GM21825 (cell line): ENCODE results near the gene PCMT1.
A peak's percentile ranks its signal among the peaks of the same experiment; 100 is the strongest.
"Not testable (repeated sequence)": the region's sequence is repeated elsewhere in the genome, so short reads cannot be mapped to it uniquely, and the experiment has no call there.

Experiments used
- ATAC-seq: cut with Tn5 transposase; IDR thresholded peaks from one replicate; pipeline ENCODE4 v1.9.1; 2021; ENCODE audit warnings: mild to moderate bottlenecking, moderate library complexity; ENCODE audit not compliant: unreplicated experiment

The PCMT1 gene

DNA sequence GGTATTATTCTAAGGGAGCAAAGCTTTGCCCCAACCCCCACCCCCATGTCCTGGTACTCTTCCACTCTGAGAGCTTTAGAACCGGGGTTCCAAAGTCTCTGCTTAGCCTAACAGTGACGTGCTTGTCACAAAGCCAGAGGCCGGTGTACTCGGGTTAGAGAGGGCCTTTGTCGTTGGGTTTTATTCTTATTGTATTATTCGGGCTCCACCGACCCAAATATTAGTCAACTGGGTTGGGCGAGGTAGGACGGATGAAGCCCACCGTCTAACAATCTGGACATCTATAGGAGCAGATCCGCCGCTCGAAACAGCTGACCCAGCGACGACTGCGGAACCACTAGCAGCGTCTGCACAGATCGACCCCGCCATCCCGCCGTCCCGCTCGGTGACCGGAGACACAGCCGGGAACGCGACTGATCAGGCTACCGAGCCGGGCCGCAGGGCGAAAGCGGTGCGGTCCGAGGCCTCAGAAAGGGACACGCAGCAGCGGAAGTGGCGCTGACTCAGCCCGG is 403 bp upstream of the PCMT1 start:
- not testable (repeated sequence) for ATAC-seq

GRCh38 chr6:149750136-149750609 is 632 bp downstream of the PCMT1 start:
- peak; percentile 39 for ATAC-seq

DNA sequence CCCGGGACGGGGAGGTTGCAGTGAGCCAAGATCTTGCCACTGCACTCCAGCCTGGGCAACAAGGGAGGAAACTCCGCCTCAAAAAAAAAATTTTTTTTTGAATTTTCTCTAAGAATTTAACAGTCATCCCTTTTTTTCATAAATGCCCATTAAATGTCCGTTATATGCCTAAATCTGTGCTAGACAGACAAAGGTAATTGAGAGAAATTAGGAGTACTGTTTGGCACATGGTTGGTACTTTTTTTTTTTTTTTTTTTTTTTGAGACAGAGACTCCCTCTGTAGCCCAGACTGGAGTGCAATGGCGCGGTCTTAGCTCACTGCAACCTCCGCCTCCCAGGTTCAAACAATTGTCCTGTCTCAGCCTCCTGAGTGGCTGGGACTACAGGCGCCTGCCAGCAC is 1.7 kb downstream of the PCMT1 start:
- ATAC-seq: no peak

DNA sequence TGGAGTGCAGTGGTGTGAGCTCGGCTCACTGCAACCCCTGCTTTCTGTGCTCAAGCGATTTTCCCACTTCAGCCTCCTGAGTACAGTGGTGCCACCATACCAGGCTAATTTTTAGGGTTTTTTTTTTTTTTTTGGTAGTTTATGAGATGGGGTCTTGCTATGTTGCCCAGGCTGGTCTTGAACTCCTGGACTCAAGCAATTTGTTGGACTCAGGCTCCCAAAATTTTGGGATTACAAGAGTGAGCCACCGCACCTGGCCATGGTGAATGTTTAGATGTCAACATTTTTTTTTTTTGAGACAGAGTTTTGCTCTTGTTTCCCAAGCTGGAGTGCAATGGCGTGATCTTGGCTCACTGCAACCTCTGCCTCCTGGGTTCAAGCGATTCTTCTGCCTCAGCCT is 2.4 kb downstream of the PCMT1 start:
- not testable (repeated sequence) for ATAC-seq

GRCh38 chr6:149752600-149753373 is 3.2 kb downstream of the PCMT1 start:
- no peak for ATAC-seq

- not testable (repeated sequence) for ATAC-seq
Measured at GRCh38 chr6:149753374-149753637, 3.8 kb downstream of the PCMT1 start.

DNA sequence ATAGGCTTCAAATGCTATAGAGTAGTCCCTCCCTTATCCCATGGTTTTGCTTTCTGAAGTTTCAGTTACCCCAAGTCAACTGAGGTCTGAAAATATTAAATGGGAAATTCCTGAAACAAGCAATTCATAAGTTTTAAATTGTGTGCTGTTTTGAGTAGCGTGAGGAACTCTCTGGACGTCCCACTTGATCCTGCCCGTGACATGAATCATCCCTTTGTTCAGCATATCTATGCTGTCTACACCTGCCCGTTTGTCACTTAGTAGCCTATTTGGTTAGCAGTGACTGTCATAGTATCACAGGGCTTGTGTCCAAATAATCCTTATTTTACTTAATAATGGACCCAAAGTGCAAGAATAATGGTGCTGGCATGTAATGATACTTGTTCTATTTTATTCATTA is 5.0 kb downstream of the PCMT1 start:
- no peak for ATAC-seq

GRCh38 chr6:149755300-149756260 is 6.0 kb downstream of the PCMT1 start:
- peak; percentile 72 for ATAC-seq

DNA sequence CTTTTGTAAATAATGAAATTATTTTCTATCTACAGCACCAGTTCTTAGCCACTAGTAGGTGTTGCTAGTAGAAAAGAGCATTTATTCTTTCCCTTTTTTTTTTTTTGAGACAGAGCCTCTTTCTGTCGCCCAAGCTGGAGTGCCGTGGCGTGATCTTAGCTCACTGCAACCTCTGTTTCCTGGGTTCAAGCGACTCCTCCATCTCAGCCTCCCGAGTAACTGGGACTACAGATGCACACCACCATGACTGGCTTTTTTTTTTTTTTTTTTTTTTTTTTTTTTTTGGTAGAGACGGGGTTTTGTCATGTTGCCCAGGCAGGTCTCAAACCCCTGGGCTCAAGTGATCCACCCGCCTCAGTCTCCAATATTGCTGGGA is 6.7 kb downstream of the PCMT1 start:
- no peak for ATAC-seq

DNA sequence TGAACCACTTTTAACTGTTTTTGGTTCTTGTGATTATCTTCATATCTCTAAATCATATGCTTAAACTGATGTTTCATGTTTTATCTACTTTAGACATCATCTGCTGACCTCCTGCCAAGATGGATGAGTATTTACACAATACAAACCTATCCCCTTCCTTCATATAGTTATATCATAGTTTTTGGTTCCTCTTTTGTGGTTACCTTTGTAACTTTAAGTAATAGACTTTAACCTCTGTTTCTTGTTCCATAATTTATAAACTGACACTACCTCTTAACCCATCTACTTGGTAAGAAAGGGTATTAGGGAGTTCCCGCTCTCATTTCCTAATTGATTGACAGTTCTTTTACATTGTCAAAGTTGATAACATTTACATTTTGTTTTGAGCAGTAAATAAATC is 11.9 kb downstream of the PCMT1 start:
- peak; percentile 98 for ATAC-seq

- ATAC-seq: no peak
Measured at GRCh38 chr6:149763866-149764265, 14.3 kb downstream of the PCMT1 start.

DNA sequence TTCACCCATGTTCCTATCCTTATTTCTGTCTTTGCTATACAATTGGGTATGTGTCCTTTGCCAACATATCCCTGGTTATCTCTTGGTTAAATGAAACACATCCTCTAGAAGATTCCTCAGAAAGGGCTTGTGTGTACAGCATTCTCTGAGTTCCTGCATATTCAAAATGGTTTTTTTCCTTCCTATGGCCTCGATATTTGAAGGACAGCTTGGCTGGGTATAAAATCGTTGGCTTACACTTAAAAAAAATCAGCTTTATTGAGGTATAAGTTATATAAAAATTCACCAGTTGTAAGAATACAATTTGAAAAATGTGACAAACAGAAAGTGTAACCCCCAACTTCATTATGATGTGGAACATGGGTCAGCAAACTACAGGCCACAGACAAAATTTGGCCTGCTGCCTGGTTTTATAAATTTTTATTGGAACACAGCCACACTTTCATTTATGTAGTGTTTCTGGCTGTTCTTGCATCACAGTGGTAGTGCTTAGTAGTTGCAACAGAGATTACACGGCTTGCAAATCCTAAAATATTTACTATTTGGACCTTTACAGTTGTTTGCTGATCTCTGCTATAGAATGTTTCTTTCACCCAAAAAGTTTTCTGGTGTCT is 16.7 kb downstream of the PCMT1 start:
- ATAC-seq: no peak

- ATAC-seq: no peak
Measured at GRCh38 chr6:149769676-149770075, 20.1 kb downstream of the PCMT1 start.

- ATAC-seq: no peak
Measured at GRCh38 chr6:149771185-149771584, 21.6 kb downstream of the PCMT1 start.

DNA sequence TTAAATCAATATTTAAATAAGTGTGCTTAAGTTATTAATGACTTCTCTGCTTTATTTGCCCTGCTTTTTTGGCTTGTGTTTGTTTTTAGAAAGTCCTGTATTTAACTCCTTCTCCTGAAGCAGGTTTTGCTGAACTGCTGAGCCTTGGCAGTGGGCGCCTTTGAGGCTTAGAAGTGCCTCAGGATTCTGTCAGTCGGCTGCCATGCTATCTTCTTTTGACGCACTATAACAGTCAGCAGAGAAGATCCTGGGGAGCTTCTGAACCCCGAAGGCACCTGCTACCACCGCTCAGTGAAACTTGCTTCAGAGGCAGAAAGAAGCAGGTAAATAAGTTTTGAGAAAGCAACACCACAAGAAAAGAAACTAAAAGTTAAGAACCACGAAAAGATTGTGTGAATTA is 22.4 kb downstream of the PCMT1 start:
- no peak for ATAC-seq

DNA sequence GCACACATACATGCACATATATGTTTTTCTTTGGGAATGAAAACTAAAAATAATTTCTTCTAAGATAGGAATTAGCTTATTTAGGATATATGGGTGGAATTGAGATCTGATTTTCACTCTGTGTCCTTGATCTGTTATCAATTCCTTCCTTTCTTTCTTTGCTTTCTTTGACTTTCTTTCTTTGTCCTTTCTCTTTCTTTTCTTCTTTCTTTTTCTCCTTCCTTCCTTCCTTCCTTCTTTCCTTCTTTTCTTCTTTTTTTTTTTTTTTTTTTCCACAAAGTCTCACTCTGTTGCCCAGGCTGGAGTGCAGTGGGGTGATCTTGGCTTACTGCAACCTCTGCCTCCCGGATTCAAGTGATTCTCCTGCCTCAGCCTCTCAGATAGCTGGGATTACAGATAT is 28.1 kb downstream of the PCMT1 start:
- ATAC-seq: no peak

GRCh38 chr6:149779644-149779963 is 30.1 kb downstream of the PCMT1 start:
- no peak for ATAC-seq

DNA sequence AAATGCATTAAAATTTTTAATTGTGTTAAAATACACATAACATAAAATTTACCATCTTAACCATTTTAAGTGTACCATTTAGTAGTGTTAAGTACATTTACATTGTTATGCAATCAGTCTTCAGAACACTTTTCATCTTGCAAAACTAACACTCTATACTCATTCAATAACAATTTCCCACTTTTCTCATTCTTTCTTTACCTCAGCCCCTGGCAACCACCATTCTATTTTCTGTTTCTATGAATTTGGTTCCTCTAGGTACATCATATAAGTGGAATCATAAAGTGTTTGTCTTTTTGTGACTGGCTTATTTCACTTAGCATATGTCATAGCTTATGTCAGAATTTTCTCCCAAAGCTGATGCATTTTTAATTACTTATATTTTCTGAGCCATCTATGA is 32.2 kb downstream of the PCMT1 start:
- no peak for ATAC-seq

DNA sequence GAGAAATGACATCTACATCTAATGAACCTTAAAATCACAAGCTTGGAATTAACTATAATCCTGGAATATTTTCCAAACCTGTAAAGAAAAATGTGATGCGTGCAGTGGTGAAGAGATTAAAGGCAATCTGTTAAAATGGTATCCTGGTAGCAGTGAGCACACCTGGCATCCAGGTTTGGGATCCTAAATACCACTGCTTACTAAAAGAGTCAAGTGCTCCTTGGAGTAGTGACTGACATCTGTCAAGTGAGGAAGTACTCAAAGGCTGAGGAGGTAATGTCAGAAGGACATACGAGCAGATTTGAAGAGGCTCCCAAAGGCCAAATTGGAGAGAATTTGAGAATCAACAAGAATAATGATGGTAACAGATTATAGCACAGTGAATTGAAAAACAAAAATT is 32.8 kb downstream of the PCMT1 start:
- no peak for ATAC-seq

DNA sequence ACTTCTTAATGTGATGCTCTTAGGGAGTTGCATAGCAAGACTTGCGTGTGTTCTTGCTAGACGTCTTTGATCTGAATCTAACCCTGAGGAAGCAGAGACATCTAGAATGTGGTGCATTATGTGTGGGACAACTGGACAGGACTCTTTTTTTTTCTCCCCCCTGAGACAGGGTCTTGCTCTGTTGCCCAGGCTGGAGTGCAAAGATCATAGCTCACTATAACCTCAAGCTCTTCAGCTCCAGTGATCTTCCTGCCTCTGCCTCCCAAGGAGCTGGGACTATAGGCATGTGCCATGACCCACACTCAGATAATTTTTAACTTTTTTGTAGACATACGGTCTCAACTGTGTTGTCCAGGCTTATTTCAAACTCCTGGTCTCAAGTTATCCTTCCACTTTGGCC is 34.0 kb downstream of the PCMT1 start:
- ATAC-seq: no peak

DNA sequence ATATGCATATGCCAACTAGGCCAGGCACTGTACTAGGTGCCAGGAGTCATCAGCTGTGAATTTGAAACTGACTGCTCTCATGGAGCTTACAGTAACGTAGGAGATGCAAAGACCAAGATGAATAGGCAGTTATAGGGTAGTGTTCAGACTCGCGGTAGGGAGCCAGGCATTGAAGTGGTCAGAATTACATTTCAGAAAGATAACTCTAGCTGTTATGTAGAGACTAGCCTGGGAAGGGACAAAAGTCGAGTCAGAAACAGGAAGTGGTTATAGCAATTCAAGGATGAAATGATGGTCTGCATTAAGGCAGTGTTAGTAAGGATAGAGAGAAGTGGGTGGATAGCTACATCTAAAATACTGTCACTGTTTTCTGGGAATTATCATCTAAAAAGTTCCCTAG is 56.6 kb downstream of the PCMT1 start:
- ATAC-seq: no peak

- no peak for ATAC-seq
Measured at GRCh38 chr6:149809798-149810197, 60.3 kb downstream of the PCMT1 start.
